GM12872 (cell line): Measurements from ENCODE around the gene NGF.

ENCODE experiments used
- CTCF ChIP-seq: IDR thresholded peaks from 3 replicates; pipeline ENCODE4 v1.5.1; 2011; ENCODE audit warnings: low read depth, mild to moderate bottlenecking, low read length, moderate library complexity; ENCODE audit not compliant: insufficient read depth

NGF gene

GRCh38 chr1:115303364-115303763 is 34.7 kb downstream of the NGF start:
- TF ChIP-seq CTCF = no peak

GRCh38 chr1:115302390-115302961 is 35.6 kb downstream of the NGF start:
- no peak for TF ChIP-seq CTCF

GRCh38 chr1:115301438-115302020 is 36.5 kb downstream of the NGF start:
- no peak for TF ChIP-seq CTCF

GRCh38 chr1:115300087-115300876 is 37.8 kb downstream of the NGF start:
- TF ChIP-seq CTCF = no peak

GRCh38 chr1:115299266-115299665 is 38.8 kb downstream of the NGF start:
- TF ChIP-seq CTCF = no peak

- no peak for TF ChIP-seq CTCF
These were observed 41.1 kb downstream of the NGF start for GRCh38 chr1:115296981-115297380.

- TF ChIP-seq CTCF = no peak
These were observed 41.9 kb downstream of the NGF start for GRCh38 chr1:115295904-115296696.
